GM19043 (cell line): Measurements from ENCODE around the gene TMEM231.
"Not testable (repeated sequence)": the region's sequence is repeated elsewhere in the genome, so short reads cannot be mapped to it uniquely, and the experiment has no call there.

Experiments
- ATAC-seq: cut with Tn5 transposase; IDR thresholded peaks from one replicate; pipeline ENCODE4 v1.9.1; 2021; ENCODE audit warnings: low read depth; ENCODE audit not compliant: unreplicated experiment

The TMEM231 gene

DNA sequence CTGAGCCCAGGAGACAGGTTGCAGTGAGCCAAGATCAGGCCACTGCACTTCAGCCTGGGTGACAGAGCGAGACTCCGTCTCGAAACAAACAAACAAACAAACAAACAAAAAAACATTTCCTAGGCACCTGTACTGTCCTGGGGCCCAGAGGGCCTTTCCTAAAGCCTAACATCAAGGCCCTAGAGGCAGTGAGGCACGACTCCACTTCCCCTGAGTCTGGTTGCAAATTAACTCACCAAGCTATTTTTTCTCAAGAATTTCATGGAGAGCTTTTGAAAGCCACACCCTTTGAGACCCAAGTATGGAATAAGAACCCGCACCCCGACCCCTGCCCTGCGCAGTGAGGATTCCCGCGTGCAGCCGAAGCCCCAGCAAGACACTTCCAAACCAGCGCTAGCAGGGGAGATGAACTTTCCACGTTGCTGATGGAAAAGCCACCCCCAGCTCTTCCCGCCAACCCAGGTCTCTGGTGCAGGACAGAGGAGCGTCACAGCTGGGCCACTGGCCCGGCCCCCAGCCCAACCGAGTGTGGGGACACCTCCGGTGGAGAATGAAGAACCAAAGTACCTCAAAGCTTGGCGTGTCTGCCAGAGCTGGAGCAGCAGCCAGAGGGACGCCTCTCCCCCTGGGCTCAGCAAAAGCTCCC, 21.4 kb downstream of the TMEM231 start:
- no peak for ATAC-seq

DNA sequence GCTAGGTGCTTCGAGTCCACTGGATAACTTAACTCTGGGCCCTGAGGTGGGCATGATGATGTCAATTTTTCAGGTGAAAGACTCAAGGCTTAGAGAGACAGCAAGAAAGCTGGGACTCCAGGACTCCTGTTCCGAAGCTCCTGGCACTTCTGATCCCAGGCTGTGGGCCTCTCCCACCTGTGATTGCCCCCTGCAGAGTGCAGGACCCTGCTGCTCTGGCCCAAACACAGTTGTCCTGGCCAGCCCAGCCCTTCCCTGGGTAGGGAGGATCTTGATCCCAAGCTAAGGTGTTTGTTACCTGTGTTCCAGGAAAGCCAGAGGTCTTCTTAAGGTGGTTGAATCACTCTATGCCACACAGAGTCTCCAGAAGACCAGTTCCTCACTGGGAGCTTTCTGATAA, 23.3 kb downstream of the TMEM231 start:
- ATAC-seq = no peak

DNA sequence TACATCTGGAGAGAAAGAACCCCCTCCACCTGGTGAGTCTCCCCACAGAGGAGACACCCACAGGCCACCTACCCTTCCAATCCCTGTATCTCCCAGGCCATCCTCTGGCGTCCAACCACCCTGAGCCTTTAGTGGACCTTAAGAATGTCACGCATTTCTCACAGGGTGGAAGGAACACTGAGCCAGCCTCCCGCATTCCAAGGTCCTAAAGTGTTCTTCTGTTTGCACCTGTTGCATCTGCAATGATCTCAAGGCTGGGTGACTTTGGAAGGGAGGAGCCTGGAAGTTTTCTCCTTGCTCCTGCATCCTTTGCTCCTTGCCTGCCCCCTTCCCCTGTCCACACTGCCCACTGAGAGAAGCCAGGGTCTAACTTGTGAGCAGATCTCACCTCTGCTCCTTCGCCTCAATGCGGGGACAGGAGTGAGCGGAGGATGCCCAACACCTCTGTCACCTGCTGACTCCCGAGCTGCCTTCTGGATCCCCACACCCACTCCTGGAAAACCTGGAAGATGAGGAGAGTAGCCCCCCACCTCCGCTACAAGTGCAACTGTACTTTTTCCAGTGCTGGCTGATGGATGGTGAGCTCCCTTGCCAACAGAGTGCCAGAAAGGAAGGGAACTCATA, 23.8 kb downstream of the TMEM231 start:
- no peak for ATAC-seq

DNA sequence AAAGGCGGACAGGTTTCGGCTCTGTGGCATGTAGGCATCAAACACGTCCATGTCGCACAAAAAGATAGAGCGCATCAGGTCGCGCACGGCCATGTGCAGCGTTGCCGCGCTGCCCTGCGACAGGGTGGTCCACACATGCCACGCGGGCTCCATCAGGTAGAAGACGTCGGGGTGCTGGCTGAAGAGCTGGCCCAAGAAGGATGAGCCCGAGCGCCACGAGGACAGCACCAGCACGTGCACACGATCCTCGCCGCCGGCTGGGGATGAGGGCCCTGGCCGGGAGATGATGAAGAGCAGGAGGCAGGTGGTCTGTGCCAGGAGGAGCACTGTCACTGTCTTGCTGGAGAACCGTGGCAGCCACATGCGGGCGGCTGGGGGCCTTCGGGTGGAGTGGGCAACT, 26.1 kb downstream of the TMEM231 start:
- ATAC-seq = no peak

DNA sequence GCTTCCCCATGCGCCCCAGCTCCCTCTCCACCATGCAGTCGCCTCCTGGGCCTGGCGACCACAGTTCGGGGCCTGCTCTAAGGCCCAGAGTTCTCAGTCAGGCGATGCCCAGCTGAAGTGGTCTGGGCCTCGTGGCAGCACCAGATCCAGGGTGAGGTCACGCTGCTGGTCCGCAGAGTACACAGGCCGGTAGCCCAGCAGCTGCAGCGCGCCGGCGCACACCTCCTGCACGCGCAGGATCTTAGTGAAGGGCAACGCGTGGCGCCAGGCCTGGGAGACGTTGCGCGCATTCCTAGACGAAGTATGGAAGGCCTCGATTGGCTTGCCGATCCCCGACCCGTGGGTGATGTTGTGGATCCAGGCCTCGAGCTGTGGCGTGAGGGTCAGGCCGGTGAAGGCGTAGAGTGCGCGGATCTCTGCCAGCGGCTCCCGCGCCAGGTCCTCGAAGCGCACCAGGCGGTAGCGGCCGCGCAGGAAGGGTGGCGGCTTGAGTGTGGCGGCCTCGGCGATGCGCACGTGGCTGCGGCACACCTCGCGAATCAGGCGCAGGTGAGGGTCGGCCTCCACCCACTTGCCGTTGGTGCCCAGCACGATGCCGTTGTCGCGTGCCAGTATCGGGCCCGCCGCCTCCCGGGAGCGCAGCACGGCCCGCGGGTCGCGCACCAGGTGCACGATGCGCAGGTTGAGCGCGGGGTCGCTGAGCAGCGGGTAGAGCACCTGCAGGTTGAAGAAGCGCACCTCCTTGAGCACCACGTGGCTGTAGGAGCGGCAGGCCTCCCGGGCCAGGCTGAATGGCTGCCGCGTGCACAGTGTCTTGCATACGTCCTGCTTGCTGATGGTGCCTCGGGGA, 26.8 kb downstream of the TMEM231 start:
- no peak for ATAC-seq

DNA sequence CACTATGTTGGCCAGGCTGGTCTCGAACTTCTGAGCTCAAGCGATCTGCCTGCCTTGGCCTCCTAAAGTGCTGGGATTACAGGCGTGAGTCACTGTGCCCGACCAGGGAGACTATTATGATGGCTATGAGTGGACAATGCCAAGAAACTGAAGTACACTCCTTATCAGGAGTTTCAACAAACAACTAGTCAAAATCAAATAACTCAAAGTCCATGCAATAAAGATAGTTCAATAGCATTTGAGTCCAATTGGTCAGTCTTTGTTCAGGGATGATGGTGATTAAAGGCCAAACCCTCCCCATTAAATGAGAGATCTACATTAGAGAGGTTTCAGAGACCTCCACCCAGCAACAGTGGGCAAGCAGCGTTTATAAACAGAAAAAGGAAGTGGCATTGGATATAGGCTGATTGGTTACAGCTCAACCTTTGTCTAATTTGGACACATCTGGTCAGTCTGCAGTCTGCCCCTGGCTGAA, 28.2 kb downstream of the TMEM231 start:
- ATAC-seq = no peak

DNA sequence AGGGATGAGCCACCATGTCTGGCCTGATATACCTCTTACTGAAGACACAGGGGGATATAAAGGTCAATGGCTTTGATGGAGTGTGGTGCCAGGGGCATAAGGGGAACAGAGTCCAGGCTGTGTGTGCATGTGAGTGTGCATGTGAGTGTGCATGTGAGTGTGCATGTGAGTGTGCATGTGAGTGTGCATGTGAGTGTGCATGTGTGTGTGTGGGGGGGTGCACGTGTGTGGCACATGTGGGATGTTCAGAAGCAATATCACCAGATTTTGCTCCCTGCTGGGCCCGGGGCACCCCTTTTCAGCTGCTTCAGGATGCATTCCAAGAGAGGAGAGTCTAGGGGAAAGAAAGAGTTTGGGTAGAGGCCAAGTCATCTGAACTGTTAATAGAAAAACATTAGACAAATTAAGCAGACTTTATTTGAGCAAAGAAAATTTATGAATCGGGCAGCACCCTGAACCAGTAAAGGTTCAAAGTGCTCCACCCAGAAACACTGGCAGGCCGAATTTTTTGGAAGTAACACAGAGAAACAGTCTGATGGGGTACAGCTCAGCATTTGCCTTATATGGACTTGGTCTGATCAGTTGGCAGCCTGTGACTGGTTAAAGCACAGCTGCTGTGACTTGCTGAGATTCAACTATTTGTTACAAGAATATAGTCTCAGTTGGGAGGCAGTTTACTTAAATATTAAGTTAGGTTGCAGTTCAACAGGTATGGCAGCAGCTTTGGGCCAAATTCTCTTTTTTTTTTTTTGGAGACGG, 29.8 kb downstream of the TMEM231 start:
- no peak for ATAC-seq

DNA sequence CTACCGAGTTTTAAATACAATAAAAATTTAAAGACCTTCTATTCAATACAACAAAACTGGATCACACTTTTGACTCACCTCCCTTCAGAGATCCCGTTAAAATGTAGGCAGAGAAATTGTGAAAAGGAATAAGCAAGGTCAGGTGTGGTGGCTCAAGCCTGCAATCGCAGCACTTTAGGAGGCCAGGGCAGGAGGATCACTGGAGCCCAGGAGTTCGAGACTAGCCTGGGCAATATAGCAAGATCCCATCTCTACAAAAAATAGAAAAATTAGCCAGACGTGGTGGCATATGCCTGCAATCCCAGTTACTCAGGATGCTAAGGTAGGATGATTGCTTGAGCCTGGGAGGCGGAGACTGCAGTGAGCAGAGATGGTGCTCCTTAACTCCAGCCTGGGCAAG, 36.9 kb downstream of the TMEM231 start:
- ATAC-seq = no peak

DNA sequence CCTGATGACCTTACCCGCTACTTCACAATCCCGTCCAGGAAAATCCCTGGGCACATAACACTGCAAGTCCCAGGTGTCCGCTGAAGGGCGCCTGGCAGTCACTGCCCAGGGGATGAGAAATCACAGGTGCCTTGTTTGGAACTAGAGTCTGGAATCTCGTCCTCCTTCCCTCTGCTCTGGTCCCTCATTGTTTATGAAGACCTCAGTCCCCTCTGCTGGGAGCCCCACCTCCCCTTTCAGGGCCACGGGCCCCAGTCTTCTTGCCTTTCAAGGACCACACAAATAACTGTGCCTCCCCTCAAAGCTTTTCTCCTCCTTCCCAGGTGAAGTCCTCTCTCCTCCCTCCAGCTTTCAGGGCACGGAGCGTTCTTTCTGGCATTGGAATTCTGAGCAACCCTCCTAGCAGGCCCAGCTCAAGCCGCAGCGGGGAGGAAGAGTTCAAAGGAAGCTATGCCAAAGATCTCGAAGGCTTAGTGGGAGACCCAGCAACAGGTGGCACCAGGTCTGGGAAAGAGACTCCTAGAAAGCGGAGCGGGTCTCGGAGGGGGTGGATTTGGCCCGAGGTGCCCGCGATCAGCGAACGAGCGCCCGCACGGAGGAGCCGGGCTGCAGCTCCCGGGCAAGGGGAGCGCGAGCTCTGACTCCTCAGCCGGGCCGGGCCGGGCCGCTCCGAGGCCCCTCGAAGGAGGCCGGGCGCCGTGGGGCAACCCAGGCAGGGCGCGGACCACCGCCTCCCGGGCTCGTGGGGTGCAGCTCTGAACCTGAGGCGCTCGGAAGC, 39.7 kb downstream of the TMEM231 start:
- ATAC-seq = not testable (repeated sequence)

DNA sequence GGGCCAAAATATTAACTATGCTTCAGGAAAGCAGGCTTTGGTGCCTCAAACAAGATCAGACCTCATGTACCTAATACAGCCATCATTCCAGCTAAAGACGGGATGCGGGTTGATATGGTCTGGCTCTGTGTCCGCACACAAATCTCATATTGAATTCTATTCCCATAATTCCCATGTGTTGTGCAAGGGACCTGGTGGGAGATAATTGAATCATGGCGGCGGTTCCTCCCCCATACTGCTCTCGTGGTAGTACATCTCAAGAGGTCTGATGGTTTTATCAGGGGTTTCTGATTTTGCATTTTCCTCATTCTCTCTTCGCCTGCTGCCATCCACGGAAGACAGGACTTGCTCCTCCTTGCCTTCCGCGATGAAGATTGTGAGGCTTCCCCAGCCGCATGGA, 41.8 kb downstream of the TMEM231 start:
- no peak for ATAC-seq

DNA sequence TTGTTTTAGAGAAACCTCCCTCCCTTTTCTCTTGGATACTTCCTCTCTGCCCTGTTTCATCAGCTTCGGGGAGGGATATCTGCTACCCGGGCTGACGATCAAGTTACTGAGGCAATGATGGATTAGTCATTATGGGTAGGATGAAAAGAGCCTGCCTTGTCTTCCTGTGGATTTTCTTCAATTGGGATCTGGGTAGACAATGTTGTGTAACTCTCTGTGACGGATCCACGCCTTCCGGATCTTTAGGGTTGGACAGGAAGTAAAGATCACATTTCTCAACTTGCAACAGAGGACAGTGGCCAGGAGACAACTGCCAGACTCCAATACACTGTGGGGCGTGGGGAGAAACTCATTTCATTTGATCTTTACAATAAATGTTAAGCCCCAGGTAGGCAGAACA, 49.5 kb downstream of the TMEM231 start:
- ATAC-seq = no peak

DNA sequence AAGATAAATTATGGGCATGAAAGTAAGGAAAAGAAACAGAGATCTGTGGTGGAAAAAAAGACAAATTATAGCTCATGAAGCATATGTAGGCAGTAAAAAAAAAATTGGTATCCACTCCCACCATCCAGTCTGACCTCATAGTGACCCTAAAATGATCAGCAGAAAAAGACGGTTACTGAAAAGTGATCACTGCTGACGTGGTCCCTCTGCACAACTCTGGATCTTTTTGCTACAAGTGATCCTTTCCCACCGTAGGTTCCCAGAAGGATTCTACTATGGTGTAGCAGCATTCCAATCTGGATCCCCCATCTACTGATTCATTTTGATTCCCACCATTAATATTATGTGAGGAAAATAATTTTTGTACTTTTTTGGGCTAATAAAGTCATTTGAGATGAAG, 49.9 kb downstream of the TMEM231 start:
- ATAC-seq = no peak

DNA sequence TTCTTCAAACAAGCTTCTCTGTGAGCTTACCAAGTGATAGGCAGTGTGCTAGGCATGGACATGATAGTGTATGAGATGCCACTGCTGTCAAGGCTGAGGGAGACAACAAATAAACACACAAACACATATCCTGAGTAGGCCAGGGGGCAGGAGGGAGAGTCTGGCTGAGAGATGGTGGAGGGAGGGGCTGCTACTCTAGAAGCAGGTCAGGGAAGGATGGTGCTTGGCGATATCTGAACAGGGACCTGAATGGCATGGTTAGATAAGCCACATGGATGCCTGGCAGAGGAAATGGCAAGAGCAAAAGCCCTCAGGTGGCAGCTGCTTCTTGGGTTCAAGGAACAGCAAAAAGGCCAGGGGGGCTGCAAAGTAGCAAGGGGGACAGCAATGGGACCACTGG, 52.3 kb downstream of the TMEM231 start:
- ATAC-seq = no peak

DNA sequence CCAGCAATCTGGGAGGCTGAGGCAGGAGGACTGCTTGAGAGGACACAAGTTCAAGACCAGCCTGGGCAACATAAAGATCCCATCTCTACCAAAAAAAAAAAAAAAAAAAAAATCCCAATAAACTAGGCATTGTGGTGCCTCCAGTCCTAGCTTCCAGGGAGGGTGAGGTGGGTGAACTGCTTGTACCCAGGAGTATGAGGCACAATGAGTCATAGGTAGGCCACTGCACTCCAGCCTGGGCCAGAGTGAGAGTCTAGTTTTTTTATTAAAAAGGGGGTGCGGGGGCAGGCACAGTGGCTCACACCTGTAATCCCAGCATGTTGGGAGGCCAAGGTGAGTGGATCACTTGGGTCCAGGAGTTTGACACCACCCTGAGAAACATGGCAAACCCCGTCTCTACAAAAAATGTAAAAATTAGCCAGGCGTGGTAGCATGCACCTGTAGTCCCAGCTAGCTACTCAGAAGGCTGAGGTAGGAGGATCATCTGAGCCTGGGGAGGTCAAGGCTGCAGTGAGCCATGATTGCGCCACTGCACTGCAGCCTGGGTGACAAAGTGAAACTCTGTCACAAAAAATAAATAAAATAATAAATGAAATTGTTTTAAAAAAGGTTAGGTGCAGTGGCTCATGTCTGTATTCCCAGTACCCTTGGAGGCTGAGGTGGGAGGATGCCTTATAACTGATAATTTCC, 53.0 kb downstream of the TMEM231 start:
- ATAC-seq = no peak

DNA sequence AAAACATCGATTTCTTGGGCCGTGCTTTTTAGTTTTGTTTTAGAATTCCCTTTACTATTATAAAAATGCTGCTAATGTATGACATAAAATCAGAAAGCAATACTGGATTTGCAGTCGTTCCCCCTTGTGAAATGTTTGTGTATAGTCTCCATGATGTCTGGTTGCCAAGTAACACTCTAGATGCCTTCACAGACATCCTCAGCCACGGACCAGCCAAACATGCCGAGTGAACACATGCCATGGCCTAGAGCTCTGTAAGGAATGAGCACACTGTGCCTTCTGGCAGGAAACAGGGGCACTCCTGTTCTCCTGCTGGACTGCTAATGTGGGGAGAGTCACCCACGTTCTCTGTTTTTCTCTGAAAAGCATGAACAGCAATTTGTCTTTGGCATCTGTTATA, 54.2 kb downstream of the TMEM231 start:
- ATAC-seq = not testable (repeated sequence)

DNA sequence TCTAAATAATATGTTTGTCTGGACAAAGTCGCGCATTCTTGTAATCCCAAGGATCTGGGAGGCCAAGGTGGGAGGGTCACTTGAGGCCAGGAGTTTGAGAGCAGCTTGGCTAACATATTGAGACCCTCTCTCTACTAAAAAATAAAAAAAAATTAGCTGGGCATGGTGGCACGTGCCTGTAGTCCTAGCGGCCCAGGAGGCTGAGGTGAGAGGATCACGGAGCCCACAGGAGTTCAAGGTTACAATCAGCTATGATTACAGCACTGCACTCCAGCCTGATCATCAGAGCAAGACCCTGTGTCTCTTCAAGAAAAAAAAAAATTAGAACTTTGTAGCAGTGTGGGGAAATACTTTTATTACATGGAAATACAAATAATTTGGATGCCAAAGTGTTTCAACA, 54.7 kb downstream of the TMEM231 start:
- ATAC-seq = no peak

DNA sequence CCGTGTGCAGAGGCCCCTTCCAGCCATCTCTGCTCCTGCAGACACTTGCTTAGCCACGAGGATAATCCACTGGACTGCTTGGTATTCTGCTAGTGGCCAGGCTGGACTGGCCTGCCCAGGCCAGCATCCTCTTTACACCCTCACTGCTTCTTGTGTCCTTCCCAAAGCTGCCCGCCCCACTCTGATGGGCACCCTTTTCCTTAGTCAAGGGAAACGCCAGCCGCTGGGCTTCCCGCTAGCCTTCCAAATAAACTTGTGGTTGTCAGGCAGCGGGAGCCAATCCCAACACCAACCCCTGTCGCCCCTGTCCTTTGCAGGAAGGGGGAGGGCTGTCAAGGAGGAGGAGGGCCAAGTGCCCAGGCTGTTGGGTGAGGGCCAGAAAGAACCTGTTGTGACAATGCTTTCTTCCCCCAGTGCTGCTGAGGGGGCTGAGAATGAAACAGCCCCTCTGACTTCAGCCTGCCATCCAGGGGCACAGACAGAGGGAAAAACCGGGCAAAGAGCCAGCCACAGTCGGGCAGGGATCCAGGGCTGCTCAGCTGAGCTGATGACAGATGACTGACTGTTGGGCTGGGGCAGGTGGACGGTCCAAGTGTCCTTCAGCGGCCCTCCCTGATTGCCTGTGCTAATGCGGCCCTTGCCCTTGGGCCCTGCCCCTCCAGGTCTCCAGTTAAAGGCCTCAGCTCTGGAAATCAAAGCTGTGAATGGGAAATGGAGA, 57.3 kb downstream of the TMEM231 start:
- not testable (repeated sequence) for ATAC-seq

DNA sequence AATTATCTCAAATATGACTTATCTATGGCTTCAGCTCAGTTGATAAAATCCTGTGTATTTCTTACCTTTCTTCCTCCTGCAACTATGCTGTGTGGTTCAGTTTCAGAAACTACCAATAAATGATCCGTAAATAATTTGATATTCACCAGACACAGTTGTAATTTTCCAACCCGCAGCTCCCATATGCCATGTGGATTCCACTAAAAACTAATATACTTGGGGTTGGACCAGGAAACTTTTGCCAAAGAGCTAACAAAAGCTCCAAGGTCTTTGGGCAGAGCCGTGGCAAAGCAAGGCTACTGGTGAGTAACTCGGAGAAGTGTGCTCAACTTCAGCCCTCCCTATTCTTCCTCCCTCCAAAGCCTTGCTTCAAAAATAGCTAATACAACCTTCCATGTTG, 58.5 kb downstream of the TMEM231 start:
- ATAC-seq = no peak

DNA sequence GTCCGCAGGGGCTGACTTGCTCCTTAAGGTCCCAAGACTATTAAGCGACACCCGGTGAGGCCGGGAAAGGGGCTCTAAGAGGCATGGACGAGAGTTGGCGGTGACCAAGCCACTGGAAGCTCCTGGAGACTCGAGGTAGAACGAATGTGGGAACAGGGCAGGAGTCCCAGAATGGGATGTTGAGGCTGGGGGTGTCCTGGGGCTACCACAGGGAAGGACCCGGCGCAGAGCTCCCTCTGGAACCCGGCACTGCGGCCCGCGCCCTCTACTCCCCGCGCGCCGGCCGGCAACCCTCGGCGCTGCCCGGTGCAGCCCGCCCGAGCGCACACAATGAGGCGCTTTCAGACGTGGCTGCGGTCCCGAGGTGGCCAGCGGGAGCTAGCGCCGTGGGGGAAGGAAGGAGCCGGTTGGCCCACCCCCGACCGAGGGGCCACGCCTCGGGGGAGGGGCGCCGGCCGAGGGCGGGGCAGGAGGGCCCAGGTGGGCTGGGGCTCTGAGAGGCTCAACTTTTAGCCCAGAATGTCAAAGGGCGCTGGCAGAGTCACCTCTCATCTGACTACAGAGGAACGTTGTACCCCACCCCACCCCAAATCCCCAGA, 60.9 kb downstream of the TMEM231 start, which contains the start of gene CHST6:
TSS of gene CHST6 (minus strand) at position 366 of the 599 bp plus-strand sequence. CDS start 15,613 bp downstream, outside the sequence.
- no peak for ATAC-seq
